Ishikawa (cell line): Measurements from ENCODE around the gene TSPAN9.

ENCODE experiments used
- NFIC ChIP-seq: IDR thresholded peaks from 2 replicates; pipeline ENCODE4 v1.6.1; 2012
- TAF1 ChIP-seq: IDR thresholded peaks from 2 replicates; pipeline ENCODE4 v1.6.1; 2012; ENCODE audit warnings: low read depth, mild to moderate bottlenecking

GRCh38 chr12:3084742-3085141, 7.6 kb downstream of the TSPAN9 start:
- TF ChIP-seq TAF1 (no peak), NFIC (no peak)
